K562 (cell line): ENCODE measurements around the gene AGL. TPM values are rescaled to one million over a fixed set of nuclear protein-coding genes. Genes with fewer than 3 reads are reported as not detected.
A peak's percentile ranks its signal among the peaks of the same experiment; 100 is the strongest.

Source experiments
- ATAC-seq: fragments of 200-7000 bp; cut with Tn5 transposase; 3 replicates; pipeline ENCODE4 v1.9.1; 2020; ENCODE audit warnings: moderate library complexity
- BruUV-seq: library from RNA; stranded (reverse); fragments of 400-500 nt; replicated peaks from 2 replicates; lab custom pipeline; 2021; lab: Mats Ljungman, UMichigan
- CTCF ChIA-PET: fragments of 300-600 bp; formaldehyde crosslinking; extraction: SDS; loops from one replicate; lab custom pipeline; 2021; ENCODE audit warnings: low intra/inter-chr PET ratio; lab: Yijun Ruan, JAX
- POLR2A ChIA-PET: fragments of 300-600, 350-650 bp; sonication (Branson Sonifier 250); formaldehyde crosslinking; extraction: SDS; loops from one replicate; lab custom pipeline; 2021; ENCODE audit warnings: antibody characterized with exemption, inconsistent platforms; lab: Yijun Ruan, JAX
- DNase-seq, 4 experiments: peaks; one replicate each; pipeline versions ENCODE4 v3.0.0 to v3.0.0-alpha.2; 2011 to 2018; ENCODE audit warnings: low spot score in 3 of 4, mixed read lengths in 3 of 4; ENCODE audit errors: extremely low read depth in 1 of 4
- FAIRE-seq: peaks from 2 replicates; lab custom pipeline; 2011; peaks lifted over from hg19 to GRCh38; lab: Jason Lieb, UNC
- H2AFZ ChIP-seq: 2 replicates; pipeline ENCODE4 v1.6.0; 2011; ENCODE audit warnings: low read depth, low read length, control low read depth, inconsistent platforms
- H3K27ac ChIP-seq: fragments of 200-600 bp; 3 replicates; pipeline ENCODE4 v1.8.0; 2011; ENCODE audit warnings: low read depth, mild to moderate bottlenecking, control low read depth, inconsistent platforms, low read length, moderate library complexity, mixed read lengths; ENCODE audit errors: extremely low read depth
- H3K27me3 ChIP-seq, 2 experiments: fragments of 300-600 bp in 1 of 2; 2 replicates in 1 of 2; 3 replicates in 1 of 2; pipeline versions ENCODE4 v1.6.0 to v1.8.0; 2011; ENCODE audit warnings: inconsistent platforms in 2 of 2, low read length in 2 of 2, mild to moderate bottlenecking in 1 of 2, mixed read lengths in 1 of 2, moderate library complexity in 1 of 2; ENCODE audit not compliant: control insufficient read depth in 2 of 2, insufficient read depth in 2 of 2
- H3K36me3 ChIP-seq: fragments of 300-600 bp; 3 replicates; pipeline ENCODE4 v1.8.0; 2011; ENCODE audit warnings: mild to moderate bottlenecking, low read length, inconsistent platforms; ENCODE audit not compliant: control insufficient read depth, insufficient read depth
- H3K4me1 ChIP-seq, 2 experiments: fragments of 200-600 bp in 1 of 2; replicated peaks in 1 of 2; 2 replicates in 1 of 2; 3 replicates in 1 of 2; pipeline versions ENCODE4 v1.5.1 to v1.8.0; 2011; ENCODE audit warnings: inconsistent platforms in 2 of 2, low read length in 2 of 2, mild to moderate bottlenecking in 1 of 2, mixed read lengths in 1 of 2, moderate library complexity in 1 of 2; ENCODE audit not compliant: control insufficient read depth in 2 of 2, insufficient read depth in 2 of 2
- H3K4me2 ChIP-seq: 2 replicates; pipeline ENCODE4 v1.6.1; 2011; ENCODE audit warnings: low read length, control low read depth, inconsistent platforms, mixed read lengths; ENCODE audit not compliant: insufficient read depth
- H3K4me3 ChIP-seq: fragments of 200-600 bp; sonication (generic), shearing (Covaris generic); 2 replicates; pipeline ENCODE4 v1.5.1; 2016; ENCODE audit warnings: control low read depth, inconsistent platforms
- H3K79me2 ChIP-seq: fragments of 200-600 bp; 3 replicates; pipeline ENCODE4 v1.8.0; 2011; ENCODE audit warnings: low read length, inconsistent platforms; ENCODE audit not compliant: control insufficient read depth, insufficient read depth
- H3K9ac ChIP-seq, 2 experiments: 2 replicates each; pipeline versions ENCODE4 v1.6.0 to v1.6.1; 2011; ENCODE audit warnings: low read depth in 2 of 2, low read length in 2 of 2, control low read depth in 1 of 2, inconsistent platforms in 1 of 2, mild to moderate bottlenecking in 1 of 2, mixed read lengths in 1 of 2; ENCODE audit not compliant: insufficient read depth in 1 of 2
- H3K9me1 ChIP-seq: one replicate; pipeline ENCODE4 v1.6.0; 2011; ENCODE audit warnings: inconsistent platforms, mild to moderate bottlenecking, low read length, moderate library complexity; ENCODE audit not compliant: control insufficient read depth, insufficient read depth
- H3K9me3 ChIP-seq: replicated peaks from 2 replicates; pipeline ENCODE4 v1.5.1; 2011; ENCODE audit warnings: low read depth, low read length, inconsistent platforms; ENCODE audit not compliant: control insufficient read depth, insufficient read depth
- H4K20me1 ChIP-seq: replicated peaks from 2 replicates; pipeline ENCODE4 v1.6.1; 2011; ENCODE audit warnings: low read length, inconsistent platforms, mixed read lengths; ENCODE audit not compliant: control insufficient read depth, insufficient read depth
- CBFA2T3 ChIP-seq: fragments of 450-650 bp; IDR thresholded peaks from 2 replicates; pipeline ENCODE4 v1.6.1; 2017
- CREB3 ChIP-seq: fragments of 450-650 bp; conservative IDR thresholded peaks from 2 replicates; pipeline ENCODE4 v1.6.1; 2016; ENCODE audit warnings: missing genetic modification characterization, low read depth, mild to moderate bottlenecking, missing compliant biosample characterization, moderate library complexity
- MEF2A ChIP-seq: IDR thresholded peaks from 2 replicates; pipeline ENCODE4 v1.6.1; 2011; ENCODE audit warnings: low read depth, mild to moderate bottlenecking, low read length, moderate library complexity; ENCODE audit not compliant: control insufficient read depth
- MEIS2 ChIP-seq: fragments of 450-650 bp; IDR thresholded peaks from 2 replicates; pipeline ENCODE4 v1.6.1; 2014; ENCODE audit warnings: mild to moderate bottlenecking; ENCODE audit not compliant: partially characterized antibody
- NFRKB ChIP-seq: fragments of 450-650 bp; IDR thresholded peaks from 2 replicates; pipeline ENCODE4 v1.6.1; 2016; ENCODE audit warnings: low read depth
- PKNOX1 ChIP-seq: fragments of 450-650 bp; IDR thresholded peaks from 2 replicates; pipeline ENCODE4 v1.6.1; 2016
- RAD51 ChIP-seq: fragments of 450-650 bp; IDR thresholded peaks from 2 replicates; pipeline ENCODE4 v1.7.1; 2016; ENCODE audit warnings: low read depth, mild to moderate bottlenecking, borderline replicate concordance
- RUNX1 ChIP-seq: sonication (generic); IDR thresholded peaks from 2 replicates; pipeline ENCODE4 v1.6.1; 2016; ENCODE audit warnings: antibody characterized with exemption, low read depth
- SMARCA4 ChIP-seq: fragments of 450-650 bp; IDR thresholded peaks from 2 replicates; pipeline ENCODE4 v1.6.1; 2016
- SREBF2 ChIP-seq: sonication (generic); formaldehyde crosslinking; IDR thresholded peaks from 2 replicates; pipeline ENCODE4 v1.4.0; 2020; ENCODE audit warnings: mild to moderate bottlenecking, missing genetic modification reagents
- STAT5A ChIP-seq: IDR thresholded peaks from 2 replicates; pipeline ENCODE4 v1.6.1; 2012; ENCODE audit warnings: low read length, inconsistent platforms, borderline replicate concordance
- TAL1 ChIP-seq: fragments of 450-650 bp; IDR thresholded peaks from 2 replicates; pipeline ENCODE4 v1.6.1; 2016; ENCODE audit warnings: mild to moderate bottlenecking
- TCF3 ChIP-seq: sonication (generic); formaldehyde crosslinking; IDR thresholded peaks from 2 replicates; pipeline ENCODE4 v1.4.0; 2020; ENCODE audit warnings: mild to moderate bottlenecking, missing genetic modification reagents
- TEAD4 ChIP-seq, 2 experiments: sonication (generic) in 1 of 2; formaldehyde crosslinking in 1 of 2; IDR thresholded peaks; 2 replicates each; pipeline versions ENCODE4 v1.6.1 to v1.8.0; 2012 to 2022; ENCODE audit warnings: borderline replicate concordance in 1 of 2, inconsistent platforms in 1 of 2, low read length in 1 of 2, mild to moderate bottlenecking in 1 of 2, missing genetic modification reagents in 1 of 2
- ZSCAN32 ChIP-seq: fragments of 450-650 bp; formaldehyde crosslinking; IDR thresholded peaks from 2 replicates; pipeline ENCODE4 v1.4.0; 2020; ENCODE audit warnings: mild to moderate bottlenecking, moderate library complexity
- WGBS: fragments of 100-300 bp; shearing (Covaris generic); methylation state at CpG from one replicate; pipeline ENCODE4 v1.1.6; 2016; ENCODE audit warnings: low coverage, mixed read lengths; ENCODE audit not compliant: insufficient coverage; ENCODE audit errors: missing lambda C conversion rate; 5-methylcytosine and 5-hydroxymethylcytosine counted together
- in situ Hi-C: fragments of 300-500 bp; cut with MboI; formaldehyde crosslinking; loops from 4 replicates; pipeline ENCODE4 v1.15.0; 2018; ENCODE audit warnings: inconsistent platforms, mixed read lengths
- intact Hi-C: fragments of 100-400 bp; cut with micrococcal nuclease; formaldehyde crosslinking; loops from 2 replicates; pipeline ENCODE4 v1.14.2; 2022
- polyA plus RNA-seq, 8 experiments: library from polyadenylated mRNA; depleted of rRNA in 4 of 8; stranded (reverse) in 5 of 8; unstranded in 3 of 8; fragments of >200 nt; fragmentation: Nextera tagmentation in 2 of 8; fragmentation: Illumina TruSeq in 1 of 8; extraction: Ambion mirVana in 2 of 8; extraction: Trizol in 1 of 8; gene quantifications; 2 replicates each; pipeline versions ENCODE4 v1.2.1 to v1.2.3, GENCODE V29; 2011 to 2014; ENCODE audit warnings: inconsistent platforms in 1 of 8, missing spikeins in 1 of 8
- total RNA-seq, 7 experiments: library from RNA; depleted of rRNA in 6 of 7; stranded (reverse); fragments of >200 nt in 6 of 7; fragmentation: Illumina TruSeq in 2 of 7; extraction: Trizol in 2 of 7; gene quantifications; 2 replicates each; pipeline versions ENCODE4 v1.2.1 to v1.2.3, GENCODE V29; 2011 to 2021; ENCODE audit warnings: low replicate concordance in 1 of 7
- TF ChIP-seq, protein P1 (sequence below): fragments of 250-450 bp; sonication (Bioruptor Pico); IDR thresholded peaks from 2 replicates; pipeline ENCODE4 v1.8.0; 2022; ENCODE audit warnings: moderate library complexity, mild to moderate bottlenecking, inconsistent platforms
- TF ChIP-seq, protein P2 (sequence below), 2 experiments: IDR thresholded peaks in 1 of 2; conservative IDR thresholded peaks in 1 of 2; 2 replicates each; pipeline ENCODE4 v1.6.1; 2016; ENCODE audit warnings: low read depth in 2 of 2, mild to moderate bottlenecking in 1 of 2, missing compliant biosample characterization in 1 of 2, missing genetic modification characterization in 1 of 2, moderate library complexity in 1 of 2
- TF ChIP-seq, protein P3 (sequence below): fragments of 250-450 bp; sonication (Bioruptor Pico); IDR thresholded peaks from 2 replicates; pipeline ENCODE4 v1.6.1; 2021; ENCODE audit warnings: mild to moderate bottlenecking

The AGL gene
- total and polyA plus RNA-seq, 9 of the 15 experiments (the other 6 are each of a cell fraction or from before 2014, with no cell fraction given), result 6.3 to 20.4 (median 12.4) TPM

DNA sequence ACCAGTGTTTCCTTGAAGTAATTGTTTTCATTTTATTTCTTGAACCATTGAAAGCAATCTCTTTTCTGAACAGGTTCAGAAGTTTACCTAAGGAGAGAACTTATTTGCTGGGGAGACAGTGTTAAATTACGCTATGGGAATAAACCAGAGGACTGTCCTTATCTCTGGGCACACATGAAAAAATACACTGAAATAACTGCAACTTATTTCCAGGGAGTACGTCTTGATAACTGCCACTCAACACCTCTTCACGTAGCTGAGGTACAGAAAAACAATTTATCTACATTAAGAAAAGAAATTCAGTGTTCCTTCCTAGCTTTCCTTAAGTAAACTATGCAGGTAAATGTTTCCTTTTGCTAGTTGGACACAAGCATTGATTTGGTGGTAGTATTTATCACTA, 27.4 kb downstream of the AGL start:
- WGBS, result 6% methylated on average over 3 of the region's 3 CpGs
- H3K9me3 ChIP-seq, result no peaks in the 10 kb centered on the region
- H3K4me2 ChIP-seq, result no peak overlapping the region
- H3K9ac ChIP-seq, result no peak overlapping the region
- ATAC-seq (peak; percentile 83), FAIRE-seq (no peak), DNase-seq (peak in 3 of 4 experiments; percentile 19 to 51 (median 42))
- ChIA-PET POLR2A (interaction anchor here (0.9 to 2.3 kb wide), 3 partner anchors 8 to 13 kb away, joined by 3 to 5 read pairs (median 4); no protein-coding TSS in a partner anchor), CTCF (no interaction called here)
- no peaks in the 10 kb centered on the region for H4K20me1 ChIP-seq
- peaks cover 40% of the 10 kb centered on the region for H3K36me3 ChIP-seq
- in situ Hi-C loops (no loop called here), intact Hi-C loops (no loop called here)
- H3K4me3 ChIP-seq, result no peak overlapping the region
- H3K9me1 ChIP-seq, result no peaks in the 10 kb centered on the region
- H3K27me3 ChIP-seq, result no peaks in the 10 kb centered on the region
- BruUV-seq, result no TSS peak
- no peaks in the 10 kb centered on the region for H3K79me2 ChIP-seq
- no peak overlapping the region for H2AFZ ChIP-seq
- peak overlapping the region; percentile 12; the same call in 2 of the 3 replicates for H3K27ac ChIP-seq
- H3K4me1 ChIP-seq, result peaks cover 0 to 5% of the 10 kb centered on the region in 2 experiments; a peak in 2 of 5 replicates
- TF ChIP-seq RUNX1 (no peak), MEF2A (peak; percentile 49; the same call in 1 of the 2 replicates), SMARCA4 (peak; percentile 64), SREBF2 (CRISPR knock-in tag) (no peak), TCF3 (peak; percentile 37; the same call in 1 of the 2 replicates), PKNOX1 (peak; percentile 72), TAL1 (peak; percentile 33), NFRKB (no peak), CREB3 (tag) (no peak), MEIS2 (peak; percentile 82), STAT5A (0 out of 2 replicates have a peak, but pooled peaks have one; percentile 29), CBFA2T3 (peak; percentile 52), RAD51 (no peak), ZSCAN32 (CRISPR knock-in tag) (no peak), TEAD4 (IDR thresholded peaks at IDR 0.05; ENCODE audit: low read length) (peak; percentile 51), TEAD4 (CRISPR knock-in tag; IDR thresholded peaks at IDR 0.05; ENCODE audit: borderline replicate concordance) (no peak)
- TF ChIP-seq, protein P1, sequence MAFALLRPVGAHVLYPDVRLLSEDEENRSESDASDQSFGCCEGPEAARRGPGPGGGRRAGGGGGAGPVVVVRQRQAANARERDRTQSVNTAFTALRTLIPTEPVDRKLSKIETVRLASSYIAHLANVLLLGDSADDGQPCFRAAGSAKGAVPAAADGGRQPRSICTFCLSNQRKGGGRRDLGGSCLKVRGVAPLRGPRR, result no peak
- TF ChIP-seq, protein P2, sequence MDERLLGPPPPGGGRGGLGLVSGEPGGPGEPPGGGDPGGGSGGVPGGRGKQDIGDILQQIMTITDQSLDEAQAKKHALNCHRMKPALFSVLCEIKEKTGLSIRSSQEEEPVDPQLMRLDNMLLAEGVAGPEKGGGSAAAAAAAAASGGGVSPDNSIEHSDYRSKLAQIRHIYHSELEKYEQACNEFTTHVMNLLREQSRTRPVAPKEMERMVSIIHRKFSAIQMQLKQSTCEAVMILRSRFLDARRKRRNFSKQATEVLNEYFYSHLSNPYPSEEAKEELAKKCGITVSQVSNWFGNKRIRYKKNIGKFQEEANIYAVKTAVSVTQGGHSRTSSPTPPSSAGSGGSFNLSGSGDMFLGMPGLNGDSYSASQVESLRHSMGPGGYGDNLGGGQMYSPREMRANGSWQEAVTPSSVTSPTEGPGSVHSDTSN (CRISPR knock-in tag; IDR thresholded peaks at IDR 0.05; ENCODE audit: low read depth), result no peak
- TF ChIP-seq, protein P2 (tag; conservative IDR thresholded peaks at IDR 0.05; ENCODE audit: low read depth), result peak; percentile 46
- TF ChIP-seq, protein P3, sequence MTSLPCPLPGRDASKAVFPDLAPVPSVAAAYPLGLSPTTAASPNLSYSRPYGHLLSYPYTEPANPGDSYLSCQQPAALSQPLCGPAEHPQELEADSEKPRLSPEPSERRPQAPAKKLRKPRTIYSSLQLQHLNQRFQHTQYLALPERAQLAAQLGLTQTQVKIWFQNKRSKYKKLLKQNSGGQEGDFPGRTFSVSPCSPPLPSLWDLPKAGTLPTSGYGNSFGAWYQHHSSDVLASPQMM, result no peak
